HEK293T (cell line): ENCODE measurements around the gene GP9.
"Not testable (repeated sequence)": the region's sequence is repeated elsewhere in the genome, so short reads cannot be mapped to it uniquely, and the experiment has no call there.

Experiments
- CTCF ChIA-PET: fragments of 350-600 bp; formaldehyde crosslinking; extraction: SDS; loops from one replicate; lab custom pipeline; 2021; ENCODE audit warnings: antibody characterized with exemption, inconsistent platforms; lab: Yijun Ruan, JAX
- POLR2A ChIA-PET: fragments of 350-600 bp; formaldehyde crosslinking; extraction: SDS; loops from one replicate; lab custom pipeline; 2020; ENCODE audit warnings: antibody characterized with exemption, inconsistent platforms; lab: Yijun Ruan, JAX
- DNase-seq: peaks from one replicate; pipeline ENCODE4 v3.0.0; 2012; ENCODE audit warnings: mixed read lengths; ENCODE audit errors: extremely low spot score
- ARNT ChIP-seq: fragments of 450-650 bp; IDR thresholded peaks from 2 replicates; pipeline ENCODE4 v1.6.1; 2017; ENCODE audit warnings: mild to moderate bottlenecking
- BHLHE40 ChIP-seq: fragments of 450-650 bp; IDR thresholded peaks from 2 replicates; pipeline ENCODE4 v1.6.1; 2016; ENCODE audit warnings: mild to moderate bottlenecking, moderate library complexity, borderline replicate concordance
- CTBP1 ChIP-seq: fragments of 450-650 bp; IDR thresholded peaks from 2 replicates; pipeline ENCODE4 v1.6.1; 2016; ENCODE audit warnings: borderline replicate concordance
- ELF4 ChIP-seq: fragments of 450-650 bp; IDR thresholded peaks from 2 replicates; pipeline ENCODE4 v1.6.1; 2017; ENCODE audit warnings: antibody characterized with exemption
- FOXA1 ChIP-seq: fragments of 450-650 bp; IDR thresholded peaks from 2 replicates; pipeline ENCODE4 v1.6.1; 2016; ENCODE audit warnings: mild to moderate bottlenecking
- FOXK2 ChIP-seq: fragments of 450-650 bp; IDR thresholded peaks from 2 replicates; pipeline ENCODE4 v1.6.1; 2016; ENCODE audit warnings: mild to moderate bottlenecking
- FOXM1 ChIP-seq: fragments of 450-650 bp; IDR thresholded peaks from 2 replicates; pipeline ENCODE4 v1.6.1; 2017; ENCODE audit warnings: mild to moderate bottlenecking, borderline replicate concordance
- HDGF ChIP-seq: fragments of 450-650 bp; IDR thresholded peaks from 2 replicates; pipeline ENCODE4 v1.6.1; 2017; ENCODE audit warnings: antibody characterized with exemption, borderline replicate concordance
- L3MBTL2 ChIP-seq: fragments of 450-650 bp; conservative IDR thresholded peaks from 2 replicates; pipeline ENCODE4 v1.6.1; 2016; ENCODE audit warnings: mild to moderate bottlenecking
- LEF1 ChIP-seq: fragments of 450-650 bp; IDR thresholded peaks from 2 replicates; pipeline ENCODE4 v1.6.1; 2017; ENCODE audit warnings: mild to moderate bottlenecking, borderline replicate concordance
- NFRKB ChIP-seq: fragments of 450-650 bp; IDR thresholded peaks from 2 replicates; pipeline ENCODE4 v1.6.1; 2016; ENCODE audit warnings: mild to moderate bottlenecking, moderate library complexity
- SP1 ChIP-seq: fragments of 450-650 bp; IDR thresholded peaks from 2 replicates; pipeline ENCODE4 v1.6.1; 2017
- SUZ12 ChIP-seq: fragments of 450-650 bp; IDR thresholded peaks from 2 replicates; pipeline ENCODE4 v1.6.1; 2016; ENCODE audit warnings: mild to moderate bottlenecking
- ZNF384 ChIP-seq: fragments of 450-650 bp; IDR thresholded peaks from 2 replicates; pipeline ENCODE4 v1.6.1; 2016
- TF ChIP-seq, protein P1 (sequence below): fragments of 450-650 bp; IDR thresholded peaks from 2 replicates; pipeline ENCODE4 v1.6.1; 2016

Gene GP9

GRCh38 chr3:129104051-129104450 lies 43.5 kb downstream of the GP9 start:
- CTCF ChIA-PET = no interaction called here
- no peak for TF ChIP-seq NFRKB
- no peak for TF ChIP-seq LEF1
- no peak for TF ChIP-seq FOXM1
- POLR2A ChIA-PET = no interaction called here
- no peak for DNase-seq

DNA sequence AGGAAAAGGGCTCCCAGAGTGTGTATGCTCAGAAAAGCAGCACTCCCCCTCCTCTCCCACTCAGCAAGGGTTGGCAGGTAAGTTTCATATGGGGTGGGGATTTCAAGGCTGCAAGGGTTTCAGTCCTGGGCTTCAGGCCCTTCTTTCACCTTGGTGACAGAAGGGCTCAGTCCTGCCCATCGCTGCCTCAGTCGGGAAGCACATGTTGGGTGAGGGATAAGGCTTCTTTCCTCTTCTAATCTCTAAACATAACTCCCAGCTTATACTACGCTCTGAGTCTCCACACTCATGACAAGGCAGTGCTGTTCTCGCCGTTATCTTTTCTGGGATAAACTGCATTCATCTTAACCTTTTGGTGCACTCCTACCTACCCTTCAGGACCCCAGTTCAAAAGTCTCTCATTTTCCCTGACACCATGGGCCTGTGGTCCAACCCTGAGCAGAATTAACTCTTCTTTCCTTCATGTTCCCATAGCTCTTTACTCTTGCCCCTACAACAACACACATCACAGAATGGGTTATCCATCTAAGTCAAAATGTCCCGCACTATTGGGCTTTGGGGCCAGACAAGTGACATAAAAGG lies 44.0 kb downstream of the GP9 start:
- CTCF ChIA-PET = no interaction called here
- POLR2A ChIA-PET = no interaction called here
- TF ChIP-seq FOXM1 = no peak
- TF ChIP-seq L3MBTL2 = no peak
- TF ChIP-seq ELF4 = no peak
- TF ChIP-seq, protein P1, sequence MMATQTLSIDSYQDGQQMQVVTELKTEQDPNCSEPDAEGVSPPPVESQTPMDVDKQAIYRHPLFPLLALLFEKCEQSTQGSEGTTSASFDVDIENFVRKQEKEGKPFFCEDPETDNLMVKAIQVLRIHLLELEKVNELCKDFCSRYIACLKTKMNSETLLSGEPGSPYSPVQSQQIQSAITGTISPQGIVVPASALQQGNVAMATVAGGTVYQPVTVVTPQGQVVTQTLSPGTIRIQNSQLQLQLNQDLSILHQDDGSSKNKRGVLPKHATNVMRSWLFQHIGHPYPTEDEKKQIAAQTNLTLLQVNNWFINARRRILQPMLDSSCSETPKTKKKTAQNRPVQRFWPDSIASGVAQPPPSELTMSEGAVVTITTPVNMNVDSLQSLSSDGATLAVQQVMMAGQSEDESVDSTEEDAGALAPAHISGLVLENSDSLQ = no peak
- no peak for TF ChIP-seq LEF1
- no peak for TF ChIP-seq SUZ12
- no peak for TF ChIP-seq SP1
- no peak for DNase-seq

DNA sequence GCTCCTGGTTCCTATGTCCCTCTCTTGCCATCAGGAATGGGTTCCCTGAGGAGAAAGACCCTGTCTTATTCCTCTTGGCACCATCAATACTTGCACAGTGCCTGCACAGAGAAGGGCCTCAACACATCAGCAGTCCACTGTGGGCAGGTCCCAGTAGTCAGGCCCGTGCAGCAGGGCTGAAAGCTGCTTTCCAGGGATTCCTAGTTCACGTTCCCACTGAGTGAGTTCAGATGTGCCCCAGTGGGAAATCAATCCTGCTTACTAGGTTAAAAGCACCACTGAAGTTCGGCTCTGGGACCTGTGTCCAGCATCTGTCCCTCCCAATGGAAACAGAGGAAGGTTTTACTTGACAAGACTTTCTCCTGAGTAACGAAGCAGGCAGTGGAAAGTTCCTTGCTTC lies 45.3 kb downstream of the GP9 start:
- CTCF ChIA-PET = no interaction called here
- POLR2A ChIA-PET = interaction anchor here (1.0 kb wide), 1 partner anchor 14 kb away, joined by 3 read pairs; no protein-coding TSS in a partner anchor
- DNase-seq = no peak
- no peak for TF ChIP-seq CTBP1

GRCh38 chr3:129106320-129106719 lies 45.7 kb downstream of the GP9 start:
- no peak for DNase-seq
- TF ChIP-seq ELF4 = no peak
- TF ChIP-seq SP1 = no peak
- no peak for TF ChIP-seq LEF1
- ChIA-PET CTCF (no interaction called here), POLR2A (interaction anchor here (1.0 kb wide), 1 partner anchor 14 kb away, joined by 3 read pairs; no protein-coding TSS in a partner anchor)

- DNase-seq = no peak
- POLR2A ChIA-PET = interaction anchor here (1.0 kb wide), 1 partner anchor 13 kb away, joined by 3 read pairs; no protein-coding TSS in a partner anchor
- TF ChIP-seq LEF1 = no peak
- no peak for TF ChIP-seq FOXA1
- CTCF ChIA-PET = no interaction called here
Observed at GRCh38 chr3:129106866-129107565, 46.4 kb downstream of the GP9 start.

DNA sequence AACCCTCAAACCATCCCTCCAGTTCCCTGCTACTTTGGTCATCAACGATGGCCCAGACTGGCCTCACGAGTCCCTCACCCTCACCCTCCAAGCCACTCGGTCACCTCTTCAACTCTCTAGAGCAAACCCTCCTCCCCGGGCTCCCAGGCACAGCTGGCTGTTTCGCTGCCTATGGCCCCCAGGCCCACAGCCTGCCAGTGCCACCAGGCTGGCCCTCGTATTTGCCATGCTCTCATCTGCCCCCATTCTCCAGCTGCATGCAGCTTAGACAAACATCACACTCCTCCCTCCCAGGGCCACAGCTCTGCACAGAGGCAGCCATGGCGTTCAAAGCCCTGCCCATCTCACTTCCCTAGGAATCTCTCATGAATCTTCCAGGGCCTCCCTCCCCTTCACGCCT lies 47.2 kb downstream of the GP9 start:
- TF ChIP-seq CTBP1 (no peak), FOXM1 (no peak), BHLHE40 (no peak), FOXK2 (no peak), ARNT (no peak), HDGF (no peak), FOXA1 (no peak), SUZ12 (no peak), ZNF384 (no peak)
- ChIA-PET POLR2A (no interaction called here), CTCF (no interaction called here)
- no peak for DNase-seq

GRCh38 chr3:129111076-129111780 lies 50.6 kb downstream of the GP9 start:
- POLR2A ChIA-PET = interaction anchor here (1.0 kb wide), 1 partner anchor 10 kb away, joined by 3 read pairs; the partner anchor contains the start of gene RAB43
- CTCF ChIA-PET, DNase-seq: not testable (repeated sequence)
